Jurkat, Clone E6-1 (cell line): ENCODE results near the gene HLA-DPA1.

Experiments
- DNase-seq: peaks from one replicate; pipeline ENCODE4 v3.0.0-alpha.2; 2011; ENCODE audit warnings: low read depth, low spot score
- H3K4me3 ChIP-seq: 2 replicates; pipeline ENCODE4 v1.5.1; 2011; ENCODE audit warnings: mild to moderate bottlenecking, low read length, control low read depth, moderate library complexity

HLA-DPA1 gene

DNA sequence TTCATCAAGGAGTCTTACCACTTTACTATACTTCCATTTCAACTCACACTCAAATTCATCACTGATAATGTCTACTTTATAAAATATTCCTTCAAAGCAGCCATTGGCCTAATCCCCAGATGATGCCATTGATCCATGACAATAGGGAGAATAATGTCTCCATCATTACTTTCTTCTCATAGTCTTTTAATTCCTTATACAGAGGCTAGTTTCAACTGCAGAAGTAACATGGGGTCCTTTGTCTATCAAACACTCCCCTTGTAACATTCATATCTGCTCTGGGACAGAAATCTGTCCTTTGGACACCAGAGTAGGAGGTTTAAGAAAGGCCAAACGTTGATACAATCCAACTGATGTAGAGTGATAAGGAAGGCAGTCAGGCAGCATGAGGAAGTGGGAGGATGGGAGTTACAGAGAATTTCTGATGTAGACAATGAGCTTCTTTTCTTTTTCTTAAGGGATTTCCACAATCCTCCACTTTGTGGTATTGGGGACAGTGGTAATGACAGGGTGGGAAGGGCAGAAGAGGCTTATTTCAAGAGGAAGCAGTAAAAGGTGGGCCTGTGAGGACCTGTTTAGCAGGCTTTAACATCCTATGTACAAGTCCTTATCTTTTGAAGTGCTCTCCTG lies 45.1 kb downstream of the HLA-DPA1 start:
- no peak for DNase-seq
- no peak overlapping the region for H3K4me3 ChIP-seq

DNA sequence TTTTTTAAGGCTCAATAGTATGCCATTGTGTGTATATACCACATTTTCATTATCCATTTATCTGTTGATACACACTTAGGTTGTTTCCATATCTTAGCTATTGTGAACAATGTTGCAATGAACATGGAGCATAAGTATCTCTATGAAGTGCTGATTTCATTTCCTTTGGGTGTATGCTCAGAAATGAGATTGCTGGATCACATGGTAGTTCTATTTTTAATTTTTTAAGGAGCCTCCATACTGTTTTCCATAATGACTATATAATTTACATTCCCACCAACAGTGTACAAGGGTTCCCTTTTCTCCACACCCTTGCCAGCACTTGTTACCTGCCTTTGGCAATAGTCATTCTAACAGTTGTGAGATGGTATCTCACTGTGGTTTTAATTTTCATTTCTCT lies 48.9 kb downstream of the HLA-DPA1 start:
- DNase-seq, result no peak
- H3K4me3 ChIP-seq, result no peak overlapping the region

DNA sequence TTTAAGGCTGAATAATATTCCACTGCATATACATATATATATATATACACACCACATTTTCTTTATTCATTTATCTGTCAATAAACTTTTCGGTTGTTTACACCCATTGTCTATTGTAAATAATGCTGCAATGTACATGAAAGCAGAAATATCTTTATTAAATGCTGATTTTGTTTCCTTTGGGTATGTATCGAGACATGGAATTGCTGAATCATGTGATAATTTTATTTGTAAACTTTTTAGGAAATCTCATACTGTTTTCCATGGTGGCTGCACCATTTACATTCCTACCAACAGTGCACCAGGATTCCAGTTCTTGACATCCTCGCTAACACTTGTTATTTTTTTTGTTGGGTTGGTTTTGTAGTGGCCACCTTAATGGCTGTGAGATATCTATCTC lies 49.9 kb downstream of the HLA-DPA1 start:
- H3K4me3 ChIP-seq, result no peak overlapping the region
- no peak for DNase-seq

DNA sequence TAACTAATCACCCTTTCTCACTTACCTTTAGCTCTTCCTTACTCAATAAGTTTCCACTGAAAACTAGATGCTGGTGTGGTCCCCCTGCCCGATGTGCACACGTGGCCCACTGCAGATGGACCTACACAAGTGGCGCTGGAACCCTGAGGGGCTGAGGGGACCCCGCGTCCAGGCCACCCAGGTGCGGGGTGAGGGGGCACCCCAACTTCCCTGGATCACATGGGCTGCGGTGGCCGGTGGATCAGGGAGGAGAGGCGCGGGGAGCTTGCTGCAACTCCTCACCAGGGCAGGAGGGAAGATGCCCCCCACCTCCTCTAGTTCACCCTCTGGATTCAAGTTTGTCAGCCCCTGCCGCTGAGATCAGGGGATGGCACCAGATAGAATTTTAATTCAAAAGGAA lies 51.5 kb downstream of the HLA-DPA1 start:
- no peak for DNase-seq
- no peak overlapping the region for H3K4me3 ChIP-seq

DNA sequence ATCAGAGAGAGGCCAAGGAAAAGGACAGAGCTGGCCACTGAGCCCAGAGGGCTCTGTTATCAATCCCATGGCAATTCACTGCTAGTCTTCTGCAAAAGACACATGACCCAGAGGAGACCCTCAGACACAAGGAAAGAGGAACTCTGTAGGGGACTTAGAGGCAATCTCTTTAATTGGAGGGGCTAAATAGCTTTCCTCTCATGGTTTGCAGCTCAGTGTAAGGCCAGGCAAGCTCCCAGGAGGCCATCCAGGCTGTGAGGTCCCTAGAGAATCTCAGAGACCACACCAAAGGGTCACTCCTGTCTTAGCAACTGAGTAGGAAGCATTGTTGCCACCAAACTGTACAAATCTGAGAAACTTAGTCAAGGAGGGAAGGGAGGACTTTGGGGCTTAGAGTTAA lies 54.1 kb downstream of the HLA-DPA1 start:
- no peak overlapping the region for H3K4me3 ChIP-seq
- DNase-seq, result no peak

DNA sequence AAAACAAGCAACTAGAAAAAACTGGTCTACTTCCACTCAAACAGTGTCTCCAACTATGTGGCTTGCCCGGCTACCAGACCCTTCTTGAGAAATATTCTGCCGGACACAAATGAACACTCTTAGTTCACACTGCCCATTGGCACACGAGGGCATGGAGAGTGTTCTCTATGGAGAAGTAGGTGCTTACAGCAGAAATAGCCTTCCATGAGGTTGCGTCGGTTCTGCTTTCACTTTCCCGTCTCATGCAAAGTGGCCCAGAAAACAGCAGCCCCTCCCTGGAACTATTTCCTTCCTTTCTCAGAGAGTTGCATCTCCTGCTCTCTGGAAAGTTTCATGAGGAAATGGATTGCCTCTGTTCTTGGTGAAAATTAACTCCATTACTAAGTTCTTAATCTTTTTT lies 54.5 kb downstream of the HLA-DPA1 start:
- H3K4me3 ChIP-seq, result no peak overlapping the region
- DNase-seq, result no peak

DNA sequence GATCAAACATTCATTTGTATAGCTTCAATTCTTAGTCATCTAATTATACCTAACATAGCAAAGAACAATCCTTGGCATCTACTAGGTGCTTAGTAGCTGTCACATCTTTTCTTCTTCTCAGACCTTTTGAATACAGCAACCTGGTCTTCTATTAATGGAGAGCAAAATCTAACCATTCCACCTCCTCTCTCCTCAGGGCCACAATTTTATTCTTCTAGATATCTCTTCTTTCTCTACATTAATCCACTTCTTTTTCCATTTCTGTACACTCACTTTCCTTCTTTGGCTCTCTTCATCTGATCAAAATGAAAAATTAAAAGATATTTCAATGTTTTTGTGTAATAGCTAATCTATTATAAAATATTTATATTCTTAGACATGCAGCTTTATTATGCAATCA lies 55.0 kb downstream of the HLA-DPA1 start:
- no peak overlapping the region for H3K4me3 ChIP-seq
- no peak for DNase-seq

DNA sequence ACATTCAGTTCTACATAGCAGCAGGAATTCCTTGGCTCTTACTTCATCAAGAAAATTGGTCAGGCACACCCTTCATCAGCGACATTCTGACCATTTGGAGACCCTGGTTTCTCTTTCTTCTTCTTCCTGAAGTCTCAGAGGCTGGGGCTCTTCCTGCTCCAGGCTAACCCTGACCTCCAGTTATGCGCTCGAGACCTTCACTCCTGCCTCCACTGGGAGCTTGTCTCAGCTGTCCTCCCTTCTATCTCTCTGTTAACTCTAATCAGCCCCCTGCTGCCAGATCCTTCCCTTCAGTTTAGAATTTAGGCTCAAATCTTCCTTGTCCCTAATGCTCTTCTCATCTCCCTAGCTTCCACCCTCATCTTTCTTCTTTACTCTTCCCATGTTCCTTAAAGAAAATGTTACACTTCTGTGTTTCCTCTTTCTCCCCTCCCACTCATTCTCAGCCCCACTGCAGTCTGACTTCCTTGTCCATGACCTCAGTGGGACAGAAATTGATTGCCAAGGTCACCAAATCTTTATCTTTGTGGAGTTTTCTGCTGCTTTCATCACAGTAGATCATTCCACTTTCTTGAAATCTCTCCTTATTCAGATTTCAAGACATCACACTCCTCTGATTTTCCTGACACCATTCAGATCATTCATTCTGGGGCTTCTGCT lies 55.6 kb downstream of the HLA-DPA1 start:
- DNase-seq, result no peak
- no peak overlapping the region for H3K4me3 ChIP-seq

DNA sequence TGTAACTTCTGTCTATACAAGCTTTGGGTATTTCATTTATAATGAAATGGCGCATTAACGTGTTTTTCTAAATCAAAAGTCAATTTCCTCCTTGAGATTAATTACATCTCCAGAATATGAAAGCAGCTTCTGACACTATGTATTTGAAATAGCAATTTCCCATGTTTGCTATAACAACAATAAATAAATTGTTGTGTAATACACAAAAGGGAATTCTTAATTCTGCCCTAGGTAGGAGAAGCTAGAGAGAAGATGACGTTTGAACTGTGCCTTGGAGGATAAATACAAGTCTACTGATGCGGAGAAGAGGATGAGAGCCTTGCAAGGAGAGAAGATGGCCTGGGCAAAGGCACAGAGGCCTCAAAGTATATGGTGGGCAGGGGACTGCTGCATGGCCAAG lies 56.4 kb downstream of the HLA-DPA1 start:
- DNase-seq, result no peak
- H3K4me3 ChIP-seq, result no peak overlapping the region

DNA sequence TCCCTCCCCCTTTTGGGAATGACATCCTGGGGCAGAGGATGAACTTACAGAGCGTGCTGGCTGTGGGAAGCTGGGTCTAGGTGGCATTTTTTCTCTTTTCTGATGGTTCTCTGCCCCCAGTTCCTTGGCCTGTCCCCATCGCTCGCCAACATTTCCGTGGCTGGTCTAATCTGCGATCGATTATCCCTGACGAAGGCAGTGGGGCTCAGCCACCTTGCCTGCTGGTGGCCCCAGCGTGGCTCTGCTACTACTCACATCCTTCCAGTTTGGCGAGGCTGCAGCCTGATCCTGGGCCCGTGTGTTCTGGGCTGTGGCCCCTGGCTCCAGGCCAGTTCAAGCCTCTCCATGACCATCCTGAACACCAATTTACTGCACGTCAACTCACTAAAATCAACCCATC lies 57.7 kb downstream of the HLA-DPA1 start:
- no peak for DNase-seq
- no peak overlapping the region for H3K4me3 ChIP-seq

DNA sequence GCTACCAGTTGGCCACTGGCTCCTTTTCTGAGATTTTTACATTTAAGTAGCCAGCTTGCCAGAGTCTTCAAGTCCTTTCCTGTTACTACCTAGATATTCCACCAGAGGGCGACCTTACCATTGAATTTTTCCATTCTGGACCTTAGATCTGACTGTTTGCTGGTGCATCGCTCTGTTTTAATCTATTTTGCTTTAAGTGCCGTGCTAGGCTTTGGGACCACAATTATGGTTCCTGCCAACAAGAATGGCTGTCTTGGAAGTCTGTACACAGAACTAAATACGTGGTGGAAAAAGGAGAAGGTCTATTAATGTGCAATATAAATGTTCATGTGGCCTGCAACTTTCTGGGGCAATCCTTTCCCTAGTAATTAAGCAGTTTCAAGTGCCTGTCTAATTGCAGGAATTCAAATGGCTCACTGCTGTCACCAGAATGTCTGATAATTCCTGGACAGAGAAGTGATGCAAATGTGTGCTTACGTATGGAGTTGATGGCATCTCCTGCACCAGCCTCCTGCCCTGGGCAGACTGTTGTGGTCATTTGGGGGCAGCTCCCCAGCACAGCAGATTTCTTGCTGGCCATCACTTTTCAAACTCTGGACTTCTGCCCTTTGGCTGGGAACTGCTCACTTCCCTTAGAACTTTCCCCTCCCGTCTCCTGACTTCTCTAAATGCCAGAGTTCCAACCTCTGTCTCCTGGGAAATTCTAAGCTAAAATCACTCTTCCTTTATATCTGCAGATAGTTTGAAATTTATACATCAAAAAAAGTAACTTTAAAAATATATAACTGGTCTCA lies 58.4 kb downstream of the HLA-DPA1 start:
- peak; percentile 85 for DNase-seq
- no peak overlapping the region for H3K4me3 ChIP-seq
